ENCODE results near the gene FUCA1. TPM values are rescaled to one million over a fixed set of nuclear protein-coding genes. Genes with fewer than 3 reads are reported as not detected.
A peak's percentile ranks its signal among the peaks of the same experiment; 100 is the strongest.

FUCA1 gene
- total RNA-seq, 4 donors from 2014 or later: 8.1 to 15.4 (median 12.4) TPM

DNA sequence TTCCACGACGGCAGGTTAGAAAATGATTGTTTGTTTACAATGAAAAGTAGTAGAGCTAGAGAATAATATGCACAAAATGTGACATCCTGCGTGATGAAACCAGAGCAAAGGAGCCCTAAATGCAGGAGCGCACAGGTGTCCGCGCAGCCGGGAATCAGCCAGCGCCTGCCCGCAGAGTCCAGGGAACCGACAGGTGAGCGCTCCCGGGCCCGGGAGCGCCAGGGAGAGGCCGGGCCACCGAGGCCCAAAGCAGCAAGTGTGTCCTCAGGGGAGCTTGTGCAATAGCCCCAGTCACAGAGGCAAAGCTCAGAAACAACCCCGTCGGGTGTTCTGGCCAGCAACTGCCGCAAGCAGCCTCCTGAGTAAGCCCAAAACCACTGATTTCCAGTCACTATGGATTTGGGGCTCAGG lies 66.7 kb downstream of the FUCA1 start:
- intact Hi-C loops (cut with DNase I; ENCODE audit: low total_unique reads) (no loop called here), in situ Hi-C loops (cut with MboI; ENCODE audit: low sequenced_read_pairs in 4 of 4) (no loop called here)
- TF ChIP-seq POLR2A (IDR thresholded peaks at IDR 0.05): no peak
- TF ChIP-seq, protein P1, sequence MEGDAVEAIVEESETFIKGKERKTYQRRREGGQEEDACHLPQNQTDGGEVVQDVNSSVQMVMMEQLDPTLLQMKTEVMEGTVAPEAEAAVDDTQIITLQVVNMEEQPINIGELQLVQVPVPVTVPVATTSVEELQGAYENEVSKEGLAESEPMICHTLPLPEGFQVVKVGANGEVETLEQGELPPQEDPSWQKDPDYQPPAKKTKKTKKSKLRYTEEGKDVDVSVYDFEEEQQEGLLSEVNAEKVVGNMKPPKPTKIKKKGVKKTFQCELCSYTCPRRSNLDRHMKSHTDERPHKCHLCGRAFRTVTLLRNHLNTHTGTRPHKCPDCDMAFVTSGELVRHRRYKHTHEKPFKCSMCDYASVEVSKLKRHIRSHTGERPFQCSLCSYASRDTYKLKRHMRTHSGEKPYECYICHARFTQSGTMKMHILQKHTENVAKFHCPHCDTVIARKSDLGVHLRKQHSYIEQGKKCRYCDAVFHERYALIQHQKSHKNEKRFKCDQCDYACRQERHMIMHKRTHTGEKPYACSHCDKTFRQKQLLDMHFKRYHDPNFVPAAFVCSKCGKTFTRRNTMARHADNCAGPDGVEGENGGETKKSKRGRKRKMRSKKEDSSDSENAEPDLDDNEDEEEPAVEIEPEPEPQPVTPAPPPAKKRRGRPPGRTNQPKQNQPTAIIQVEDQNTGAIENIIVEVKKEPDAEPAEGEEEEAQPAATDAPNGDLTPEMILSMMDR (IDR thresholded peaks at IDR 0.05 in 4 of 5, conservative IDR thresholded peaks at IDR 0.05 in 1 of 5): no peak
- Histone ChIP-seq H3K27me3 (no peaks in the 10 kb centered on the region), H3K36me3 (peaks cover 0 to 4% of the 10 kb centered on the region in 2 donors), H3K4me1 (peaks cover 16 to 25% of the 10 kb centered on the region in 2 donors), H3K4me3 (peak overlapping the region; percentile 72 to 100 (median 88)), H3K27ac (peak overlapping the region; percentile 87 to 98 (median 94)), H3K9me3 (no peaks in the 10 kb centered on the region)
- DNase-seq (peak in 1 of 2 donors; percentile 64), ATAC-seq (peak; percentile 10 to 23)

DNA sequence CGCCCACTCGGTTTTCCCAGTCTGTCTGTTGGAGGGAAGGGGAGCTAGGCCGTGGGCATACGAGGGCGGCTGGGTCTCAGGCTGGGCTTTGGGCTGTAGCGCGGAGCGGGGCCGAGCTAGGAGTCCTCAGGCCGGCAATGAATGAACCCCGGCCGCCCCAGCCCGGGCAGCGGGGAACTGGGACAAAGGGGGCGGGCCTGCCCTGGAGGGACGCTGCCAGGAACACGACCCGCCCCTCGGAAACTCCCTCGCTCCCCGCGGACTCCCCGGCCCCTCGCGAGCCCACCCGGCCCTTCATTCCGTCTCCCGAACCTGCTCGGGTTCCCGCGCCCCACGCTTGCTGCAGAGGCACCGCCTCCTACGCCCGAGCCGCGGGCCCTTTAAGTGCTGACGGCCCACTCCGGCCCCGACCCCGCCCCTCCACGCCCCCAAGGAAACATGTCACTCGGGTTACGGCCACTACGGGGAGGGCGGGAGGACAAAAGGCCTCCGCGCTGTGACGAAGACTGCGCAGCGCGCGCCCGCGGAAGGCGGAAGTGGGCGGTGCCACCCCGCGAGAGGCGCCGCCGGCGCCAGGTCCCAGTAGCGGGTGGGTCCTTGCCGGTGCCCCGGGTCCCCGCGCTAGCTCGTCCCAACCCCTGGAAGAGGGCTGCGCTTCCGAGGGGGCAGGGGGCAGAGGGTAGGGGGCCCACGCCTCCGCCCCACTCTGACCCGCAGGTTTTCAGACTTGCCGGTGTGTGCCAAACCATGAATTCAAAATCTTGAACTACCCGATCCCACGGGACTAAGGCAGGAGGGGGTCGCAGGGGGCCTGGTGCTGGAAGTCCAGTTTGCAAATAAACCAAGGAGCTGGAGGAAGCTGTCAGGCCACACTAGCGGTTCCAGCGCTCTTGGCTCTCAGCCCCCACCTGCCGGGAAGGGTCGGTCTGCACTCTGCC lies 67.4 kb downstream of the FUCA1 start, which contains the start of gene GALE:
Gene GALE, minus strand, starts transcription at position 355 of the 938 bp plus-strand sequence. CDS start 1,747 bp downstream, outside the sequence.
- peak; percentile 92 to 95 for ATAC-seq
- Histone ChIP-seq H3K4me3 (peak within 1 kb of the TSS; percentile 72 to 100 (median 88)), H3K27ac (peak within 1 kb of the TSS; percentile 87 to 98 (median 94)), H3K4me1 (peaks cover 16 to 25% of the 10 kb centered on the region in 2 donors), H3K36me3 (peaks cover 0 to 9% of the 10 kb centered on the region in 2 donors), H3K27me3 (no peaks in the 10 kb centered on the region), H3K9me3 (no peaks in the 10 kb centered on the region)
- TF ChIP-seq, protein P1 (IDR thresholded peaks at IDR 0.05 in 4 of 5, conservative IDR thresholded peaks at IDR 0.05 in 1 of 5): no peak
- TF ChIP-seq POLR2A (IDR thresholded peaks at IDR 0.05): peak; percentile 79 to 86
- intact Hi-C loops (cut with DNase I; ENCODE audit: low total_unique reads): loop anchor here (1.0 kb wide), 2 partner anchors 9 to 22 kb away; partner anchors contain the start of genes LYPLA2 and PITHD1
- in situ Hi-C loops (cut with MboI; ENCODE audit: low sequenced_read_pairs in 4 of 4): no loop called here
- DNase-seq: peak; percentile 95 to 97

DNA sequence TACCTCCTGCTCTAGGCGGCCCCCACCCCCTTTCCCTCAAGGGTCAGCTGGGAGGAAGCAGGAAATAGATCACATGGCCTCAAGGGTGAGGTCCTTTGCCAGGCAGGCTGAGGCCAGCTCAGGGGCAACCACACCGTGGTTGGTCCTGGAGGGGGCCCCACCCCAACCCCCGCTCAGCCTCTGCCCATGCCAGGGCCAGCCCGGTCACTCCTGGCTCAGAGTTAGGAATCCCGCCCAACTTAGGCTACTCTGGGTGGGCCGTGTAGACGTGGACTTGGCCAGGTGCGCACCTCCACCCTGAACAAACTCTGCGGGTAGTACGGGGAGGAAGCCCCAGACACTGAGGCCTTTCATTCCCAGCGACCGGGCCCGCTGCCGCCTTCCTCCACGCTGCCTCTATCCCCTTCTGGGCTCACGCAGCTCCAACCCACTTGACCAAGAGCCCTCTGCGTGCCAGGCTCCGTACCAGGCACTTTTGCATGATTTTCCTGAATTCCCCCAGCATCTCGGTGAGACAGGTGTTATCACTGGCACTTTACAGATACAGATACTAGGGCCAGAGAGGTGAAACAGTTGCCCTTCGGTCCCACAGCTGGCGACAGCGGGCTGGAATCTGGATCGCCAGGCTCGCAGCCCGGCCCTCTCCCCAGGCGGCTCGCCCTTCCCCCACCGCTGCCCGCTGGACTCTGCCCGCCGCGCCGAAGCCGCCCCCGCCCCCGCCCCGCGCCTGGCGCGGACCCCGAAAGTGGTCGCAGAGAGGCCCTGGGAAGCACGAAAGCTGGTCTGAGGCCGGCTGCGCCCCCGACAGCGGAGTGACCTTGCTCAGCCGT lies 68.3 kb downstream of the FUCA1 start:
- peak in 1 of 2 donors; percentile 25 for ATAC-seq
- H3K36me3 ChIP-seq: peaks cover 0 to 12% of the 10 kb centered on the region in 2 donors
- in situ Hi-C loops (cut with MboI; ENCODE audit: low sequenced_read_pairs in 4 of 4): no loop called here

DNA sequence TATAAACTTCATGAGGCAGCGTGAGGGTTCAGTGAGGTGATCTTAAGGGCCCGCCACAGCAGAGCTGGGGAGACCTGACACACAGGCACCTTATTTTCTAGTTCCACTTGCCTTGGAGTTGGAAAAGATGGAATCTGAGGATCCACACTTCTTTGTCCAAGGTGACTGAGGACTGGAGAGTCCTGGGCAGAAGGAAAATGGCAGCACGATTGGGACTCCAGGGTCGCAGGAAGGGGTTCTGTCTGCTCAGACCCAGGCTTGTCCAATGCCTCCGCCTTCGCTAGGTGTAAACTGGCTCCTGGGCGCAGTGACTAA lies 68.9 kb downstream of the FUCA1 start:
- Histone ChIP-seq H3K4me3 (peak overlapping the region in 3 of 4 donors; percentile 72 to 100 (median 80)), H3K9me3 (no peaks in the 10 kb centered on the region), H3K4me1 (peaks cover 16 to 25% of the 10 kb centered on the region in 2 donors), H3K27me3 (no peaks in the 10 kb centered on the region), H3K36me3 (peaks cover 0 to 18% of the 10 kb centered on the region in 2 donors), H3K27ac (peak overlapping the region; percentile 87 to 98 (median 94))
- TF ChIP-seq, protein P1 (IDR thresholded peaks at IDR 0.05 in 4 of 5, conservative IDR thresholded peaks at IDR 0.05 in 1 of 5): no peak
- TF ChIP-seq POLR2A (IDR thresholded peaks at IDR 0.05): no peak
- intact Hi-C loops (cut with DNase I; ENCODE audit: low total_unique reads) (no loop called here), in situ Hi-C loops (cut with MboI; ENCODE audit: low sequenced_read_pairs in 4 of 4) (no loop called here)
- ATAC-seq (no peak), DNase-seq (no peak)

More for the DNA sequence above, 68.3 kb downstream of the FUCA1 start:
- Histone ChIP-seq H3K4me1 (peaks cover 16 to 25% of the 10 kb centered on the region in 2 donors), H3K27me3 (no peaks in the 10 kb centered on the region), H3K9me3 (no peaks in the 10 kb centered on the region), H3K27ac (peak overlapping the region; percentile 87 to 98 (median 94)), H3K4me3 (peak overlapping the region; percentile 72 to 100 (median 88))
- no peak for DNase-seq
- TF ChIP-seq, protein P1 (IDR thresholded peaks at IDR 0.05 in 4 of 5, conservative IDR thresholded peaks at IDR 0.05 in 1 of 5): no peak
- peak; percentile 34 to 46 for TF ChIP-seq POLR2A (IDR thresholded peaks at IDR 0.05)
- intact Hi-C loops (cut with DNase I; ENCODE audit: low total_unique reads): loop anchor here (1.0 kb wide), 2 partner anchors 8 to 21 kb away; partner anchors contain the start of genes LYPLA2 and PITHD1
